DOHH2 (cell line): Measurements from ENCODE around the gene TTC22.

ENCODE experiments used
- H3F3A ChIP-seq: fragments of 200-600 bp; sonication (generic), shearing (Covaris generic); 2 replicates; pipeline ENCODE4 v1.6.0; 2016; ENCODE audit warnings: antibody characterized with exemption, mild to moderate bottlenecking; ENCODE audit not compliant: control insufficient read depth, insufficient read depth
- H3K27ac ChIP-seq: fragments of 200-600 bp; sonication (generic); 2 replicates; pipeline ENCODE4 v1.5.1; 2014; ENCODE audit warnings: low read depth, mild to moderate bottlenecking, low read length, moderate library complexity
- H3K27me3 ChIP-seq: fragments of 200-600 bp; sonication (generic); 2 replicates; pipeline ENCODE4 v1.6.1; 2014; ENCODE audit warnings: mild to moderate bottlenecking, low read length, mixed read lengths; ENCODE audit not compliant: control insufficient read depth
- H3K36me3 ChIP-seq: fragments of 200-600 bp; sonication (generic); 2 replicates; pipeline ENCODE4 v1.6.1; 2014; ENCODE audit warnings: mild to moderate bottlenecking, low read length, moderate library complexity, mixed read lengths; ENCODE audit not compliant: control insufficient read depth
- H3K4me1 ChIP-seq: fragments of 200-600 bp; sonication (generic); 2 replicates; pipeline ENCODE4 v1.6.1; 2014; ENCODE audit warnings: mild to moderate bottlenecking, low read length, mixed read lengths; ENCODE audit not compliant: control insufficient read depth
- H3K4me2 ChIP-seq: fragments of 200-600 bp; sonication (generic); 2 replicates; pipeline ENCODE4 v1.6.0; 2014; ENCODE audit warnings: mild to moderate bottlenecking, low read length, moderate library complexity
- H3K4me3 ChIP-seq: fragments of 200-600 bp; sonication (generic); 2 replicates; pipeline ENCODE4 v1.5.1; 2014; ENCODE audit warnings: mild to moderate bottlenecking, low read length, mixed read lengths
- H3K79me2 ChIP-seq: fragments of 200-600 bp; sonication (generic); 2 replicates; pipeline ENCODE4 v1.6.1; 2014; ENCODE audit warnings: mild to moderate bottlenecking, low read length, mixed read lengths; ENCODE audit not compliant: control insufficient read depth
- H3K9me2 ChIP-seq: fragments of 200-600 bp; sonication (generic); replicated peaks from 2 replicates; pipeline ENCODE4 v1.6.1; 2014; ENCODE audit warnings: mild to moderate bottlenecking, low read length, mixed read lengths; ENCODE audit not compliant: control insufficient read depth
- H3K9me3 ChIP-seq: fragments of 200-600 bp; sonication (generic); 2 replicates; pipeline ENCODE4 v1.6.1; 2014; ENCODE audit warnings: antibody characterized with exemption, low read length, mixed read lengths; ENCODE audit not compliant: control insufficient read depth, insufficient read depth
- H4K20me1 ChIP-seq: fragments of 200-600 bp; sonication (generic); 2 replicates; pipeline ENCODE4 v1.6.0; 2014; ENCODE audit warnings: low read depth, mild to moderate bottlenecking, antibody characterized with exemption, low read length, moderate library complexity; ENCODE audit not compliant: control insufficient read depth, insufficient read depth
- EZH2phosphoT487 ChIP-seq: fragments of 200-600 bp; sonication (generic); IDR thresholded peaks from 2 replicates; pipeline ENCODE4 v1.6.1; 2017; ENCODE audit warnings: borderline replicate concordance, mild to moderate bottlenecking, antibody characterized with exemption, low read length, moderate library complexity, mixed read lengths
- TF ChIP-seq, protein P1 (sequence below): fragments of 200-600 bp; sonication (generic); IDR thresholded peaks from one replicate; pipeline ENCODE4 v1.5.1; 2014; ENCODE audit warnings: antibody characterized with exemption, mild to moderate bottlenecking, low read depth, low read length; ENCODE audit not compliant: poor library complexity, severe bottlenecking

Gene TTC22

DNA sequence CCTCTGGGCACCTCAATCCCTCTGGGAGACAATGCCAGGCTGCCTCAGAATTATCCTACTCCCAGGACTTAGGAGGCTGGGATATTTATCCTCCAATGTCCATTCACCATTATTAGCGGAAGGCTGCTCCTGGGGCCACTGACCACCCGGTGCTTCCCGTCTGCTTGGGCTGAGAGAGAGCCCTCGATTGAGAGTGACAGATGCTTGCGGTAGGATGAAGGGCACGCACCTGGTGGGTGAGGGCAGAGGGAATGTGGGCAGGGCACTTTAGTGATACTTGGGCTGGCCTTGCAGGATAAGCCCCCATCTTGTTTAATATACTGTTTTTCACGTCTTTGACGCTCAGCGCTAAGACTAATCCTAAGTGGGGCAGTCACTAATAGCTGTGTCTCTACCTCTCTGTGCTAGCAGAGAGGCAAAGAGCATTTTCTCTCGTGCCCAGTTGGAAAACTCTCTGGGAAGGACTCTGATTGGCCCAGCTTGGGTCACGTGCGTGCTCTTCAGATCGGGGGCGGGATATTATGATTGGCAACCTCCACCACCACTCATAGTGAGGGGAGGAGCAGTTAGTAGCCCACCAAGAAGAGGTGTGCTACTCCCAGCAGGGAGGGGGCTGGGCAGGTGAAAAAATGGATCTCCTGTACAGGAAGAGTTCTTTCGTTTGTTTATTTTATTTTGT is 26.2 kb downstream of the TTC22 start:
- Histone ChIP-seq H4K20me1 (no peaks in the 10 kb centered on the region), H3K9me3 (peaks cover 3% of the 10 kb centered on the region; the same call in 1 of the 2 replicates), H3F3A (no peaks in the 10 kb centered on the region), H3K9me2 (no peaks in the 10 kb centered on the region), H3K4me2 (peak overlapping the region; percentile 15), H3K4me1 (peaks cover 15% of the 10 kb centered on the region), H3K36me3 (no peaks in the 10 kb centered on the region), H3K79me2 (no peaks in the 10 kb centered on the region), H3K4me3 (peak overlapping the region; percentile 9), H3K27me3 (no peaks in the 10 kb centered on the region), H3K27ac (no peak overlapping the region)
- TF ChIP-seq, protein P1, sequence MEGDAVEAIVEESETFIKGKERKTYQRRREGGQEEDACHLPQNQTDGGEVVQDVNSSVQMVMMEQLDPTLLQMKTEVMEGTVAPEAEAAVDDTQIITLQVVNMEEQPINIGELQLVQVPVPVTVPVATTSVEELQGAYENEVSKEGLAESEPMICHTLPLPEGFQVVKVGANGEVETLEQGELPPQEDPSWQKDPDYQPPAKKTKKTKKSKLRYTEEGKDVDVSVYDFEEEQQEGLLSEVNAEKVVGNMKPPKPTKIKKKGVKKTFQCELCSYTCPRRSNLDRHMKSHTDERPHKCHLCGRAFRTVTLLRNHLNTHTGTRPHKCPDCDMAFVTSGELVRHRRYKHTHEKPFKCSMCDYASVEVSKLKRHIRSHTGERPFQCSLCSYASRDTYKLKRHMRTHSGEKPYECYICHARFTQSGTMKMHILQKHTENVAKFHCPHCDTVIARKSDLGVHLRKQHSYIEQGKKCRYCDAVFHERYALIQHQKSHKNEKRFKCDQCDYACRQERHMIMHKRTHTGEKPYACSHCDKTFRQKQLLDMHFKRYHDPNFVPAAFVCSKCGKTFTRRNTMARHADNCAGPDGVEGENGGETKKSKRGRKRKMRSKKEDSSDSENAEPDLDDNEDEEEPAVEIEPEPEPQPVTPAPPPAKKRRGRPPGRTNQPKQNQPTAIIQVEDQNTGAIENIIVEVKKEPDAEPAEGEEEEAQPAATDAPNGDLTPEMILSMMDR = no peak
- no peak for TF ChIP-seq EZH2phosphoT487

DNA sequence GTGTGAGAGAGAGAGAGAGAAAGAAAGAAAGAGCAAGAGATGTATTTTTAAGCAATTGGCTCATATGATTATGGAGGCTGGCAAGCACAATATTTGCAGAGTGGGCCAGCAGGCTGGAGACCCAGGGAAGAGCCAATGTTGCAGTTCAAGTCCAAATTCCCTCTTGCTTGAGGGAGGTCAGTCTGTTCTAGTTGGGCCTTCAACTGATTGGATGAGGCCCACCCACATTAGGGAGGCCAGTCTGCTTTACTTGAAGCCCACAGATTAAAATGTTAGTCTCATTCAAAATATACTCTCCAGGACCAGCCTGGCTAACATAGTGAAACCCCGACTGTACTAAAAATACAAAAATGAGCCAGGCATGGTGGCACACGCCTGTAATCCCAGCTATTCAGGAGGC is 28.2 kb downstream of the TTC22 start:
- Histone ChIP-seq H3K27ac (no peak overlapping the region), H3K79me2 (no peaks in the 10 kb centered on the region), H3K4me3 (no peak overlapping the region), H3K36me3 (no peaks in the 10 kb centered on the region), H3K9me3 (peaks cover 3% of the 10 kb centered on the region; the same call in 1 of the 2 replicates), H3K9me2 (no peaks in the 10 kb centered on the region), H3F3A (no peaks in the 10 kb centered on the region), H3K4me1 (peaks cover 15% of the 10 kb centered on the region), H3K4me2 (no peak overlapping the region), H3K27me3 (no peaks in the 10 kb centered on the region), H4K20me1 (no peaks in the 10 kb centered on the region)
- TF ChIP-seq EZH2phosphoT487 = no peak
- TF ChIP-seq, protein P1 = no peak

DNA sequence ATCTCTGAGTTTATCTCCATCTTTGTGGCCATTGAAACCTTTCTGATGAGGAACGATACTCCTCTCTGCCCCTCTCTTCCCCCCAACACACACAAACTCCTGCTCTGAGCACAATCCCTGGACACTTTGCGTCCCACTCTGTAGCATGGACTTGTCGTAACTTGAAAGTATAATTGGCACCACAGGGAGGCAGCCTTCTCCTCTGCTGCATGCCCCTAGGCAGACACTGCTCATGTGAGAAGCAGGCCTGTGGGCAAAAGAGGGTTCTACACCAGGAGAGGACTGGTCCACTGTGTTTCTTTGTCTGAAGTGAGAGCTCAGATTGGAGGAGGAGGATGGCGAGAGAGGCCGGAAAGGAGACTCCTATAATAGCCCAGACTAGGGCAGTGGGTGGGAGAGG is 33.0 kb downstream of the TTC22 start:
- H3K9me3 ChIP-seq = no peaks in the 10 kb centered on the region
- H3K27ac ChIP-seq = no peak overlapping the region
- no peaks in the 10 kb centered on the region for H3K9me2 ChIP-seq
- H4K20me1 ChIP-seq = no peaks in the 10 kb centered on the region
- H3K79me2 ChIP-seq = peaks cover 12% of the 10 kb centered on the region
- H3K27me3 ChIP-seq = no peaks in the 10 kb centered on the region
- no peak overlapping the region for H3K4me2 ChIP-seq
- no peak for TF ChIP-seq EZH2phosphoT487
- TF ChIP-seq, protein P1 = peak; percentile 28
- no peaks in the 10 kb centered on the region; the same call in 1 of the 2 replicates for H3K36me3 ChIP-seq
- peaks cover 22% of the 10 kb centered on the region for H3K4me1 ChIP-seq
- no peaks in the 10 kb centered on the region for H3F3A ChIP-seq
- no peak overlapping the region for H3K4me3 ChIP-seq
